Measurements from ENCODE around the gene HSPA9.

Gene HSPA9

DNA sequence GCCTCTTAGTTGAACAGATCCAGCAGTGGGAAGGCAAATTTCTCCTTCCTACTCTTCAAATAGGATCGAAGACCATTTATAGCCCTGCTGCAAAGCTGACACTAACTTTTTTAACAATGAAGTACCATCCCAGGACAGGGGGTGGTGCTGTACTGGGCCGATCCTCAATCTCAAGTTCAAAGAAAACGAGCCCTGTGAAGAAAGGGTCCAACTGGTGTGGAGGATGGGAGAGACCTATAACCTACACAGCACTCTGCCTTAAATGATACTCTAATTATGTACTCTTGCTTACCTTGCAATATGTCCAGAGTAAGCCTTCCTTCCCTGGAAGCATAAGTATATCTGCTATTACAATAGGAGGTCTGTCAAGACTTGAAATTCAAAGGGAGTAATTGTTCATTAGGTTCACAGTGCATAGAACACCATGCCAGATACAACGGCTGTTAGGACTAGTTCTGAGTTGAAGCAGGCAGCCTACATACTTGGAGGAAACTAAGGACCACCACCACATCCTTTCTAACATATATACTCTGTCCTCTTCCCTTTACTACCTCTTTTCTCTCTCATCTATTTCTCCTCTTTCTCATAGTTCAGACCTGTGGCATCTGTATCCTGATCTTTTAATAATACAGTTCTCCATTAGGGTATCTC, 38.4 kb downstream of the HSPA9 start:
- DNase-seq (ENCODE audit: low read depth, low spot score) = no peak
- no peak overlapping the region for H3K27ac ChIP-seq
- H3K9ac ChIP-seq (ENCODE audit: insufficient read length) = no peak overlapping the region
- no peak overlapping the region for H3K4me3 ChIP-seq
- peaks cover 84% of the 10 kb centered on the region for H3K36me3 ChIP-seq (ENCODE audit: insufficient read depth, low read length)
- no peak for TF ChIP-seq FOXP2 (optimal IDR thresholded peaks at IDR 0.05; ENCODE audit: control extremely low read depth, extremely low read length, insufficient read depth)
- TF ChIP-seq EZH2 (IDR thresholded peaks at IDR 0.05) = no peak
- no peak for TF ChIP-seq POLR2AphosphoS5 (IDR thresholded peaks at IDR 0.05; ENCODE audit: borderline replicate concordance, low read depth, low read length)
- H3K9me3 ChIP-seq (ENCODE audit: low read depth, low read length) = no peaks in the 10 kb centered on the region

DNA sequence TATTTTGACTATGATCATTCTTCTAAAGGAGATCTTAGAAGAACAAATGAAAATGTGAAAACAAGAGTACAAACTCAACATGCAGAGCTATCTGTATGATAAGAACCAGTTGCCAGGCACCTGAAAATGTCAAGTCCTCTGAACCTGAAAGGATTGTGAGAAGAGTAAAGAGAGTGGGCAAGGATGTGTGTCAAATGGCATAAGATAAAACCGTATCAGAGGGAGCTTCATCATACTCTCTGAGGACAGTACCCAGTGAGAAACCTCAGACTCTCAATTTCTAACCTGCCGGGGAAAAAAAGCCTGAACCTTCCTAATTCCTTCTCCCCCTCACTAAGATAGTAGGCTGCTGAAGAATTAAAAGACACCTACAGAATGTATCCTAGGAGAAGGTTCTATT, 39.0 kb downstream of the HSPA9 start:
- no peaks in the 10 kb centered on the region for H3K9me3 ChIP-seq (ENCODE audit: low read depth, low read length)
- H3K4me3 ChIP-seq = no peak overlapping the region
- no peak for DNase-seq (ENCODE audit: low read depth, low spot score)
- peaks cover 80% of the 10 kb centered on the region for H3K36me3 ChIP-seq (ENCODE audit: insufficient read depth, low read length)
- H3K9ac ChIP-seq (ENCODE audit: insufficient read length) = no peak overlapping the region
- no peak for TF ChIP-seq EZH2 (IDR thresholded peaks at IDR 0.05)
- no peak for TF ChIP-seq POLR2AphosphoS5 (IDR thresholded peaks at IDR 0.05; ENCODE audit: borderline replicate concordance, low read depth, low read length)
- no peak for TF ChIP-seq FOXP2 (optimal IDR thresholded peaks at IDR 0.05; ENCODE audit: control extremely low read depth, extremely low read length, insufficient read depth)
- no peak overlapping the region for H3K27ac ChIP-seq

DNA sequence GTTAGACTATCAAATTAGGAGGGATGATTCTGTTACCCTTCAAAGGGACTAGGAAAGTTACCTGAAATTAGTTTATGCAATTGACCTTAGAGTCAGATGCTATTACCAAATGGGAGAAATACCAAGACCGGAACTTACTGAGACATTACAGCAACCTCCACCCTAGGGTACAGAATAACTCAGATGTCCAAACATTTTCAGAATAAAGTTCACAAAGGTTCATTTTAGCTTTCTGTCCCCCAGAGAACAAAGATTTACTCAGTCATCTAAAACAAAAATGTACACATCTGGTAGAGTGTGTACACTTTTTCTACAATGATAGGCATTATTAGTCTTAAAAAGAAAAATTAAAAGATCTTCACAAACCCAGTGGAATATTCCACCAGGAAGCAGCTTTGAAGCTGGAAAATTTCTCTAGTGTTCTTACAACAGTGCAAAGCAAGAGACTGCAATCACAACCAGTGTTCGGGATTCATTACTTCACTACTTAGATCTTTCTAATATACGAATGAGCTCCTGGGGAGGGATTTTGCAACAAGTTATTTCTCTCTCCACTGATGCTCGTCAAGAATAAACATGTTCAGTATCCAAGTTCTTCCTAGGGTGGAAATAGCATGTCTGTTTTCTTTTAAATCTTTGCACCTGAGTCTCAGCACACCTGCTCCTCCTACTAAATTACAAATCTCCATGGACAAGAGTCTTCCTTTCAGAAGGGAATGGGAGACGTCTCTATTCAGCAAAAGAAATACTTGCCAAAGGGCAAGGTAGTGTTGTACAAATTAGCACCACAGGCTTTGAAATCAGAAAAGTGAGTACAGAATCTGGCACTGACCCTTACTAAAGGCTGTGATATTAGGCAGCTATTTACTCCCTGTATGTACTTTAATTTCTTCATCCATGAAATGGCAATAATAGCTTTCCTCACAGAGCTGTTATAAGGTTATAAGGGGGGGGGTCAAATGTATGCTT, 40.9 kb downstream of the HSPA9 start:
- no peak overlapping the region for H3K9ac ChIP-seq (ENCODE audit: insufficient read length)
- H3K36me3 ChIP-seq (ENCODE audit: insufficient read depth, low read length) = peaks cover 74% of the 10 kb centered on the region
- H3K9me3 ChIP-seq (ENCODE audit: low read depth, low read length) = no peaks in the 10 kb centered on the region
- no peak overlapping the region for H3K27ac ChIP-seq
- DNase-seq (ENCODE audit: low read depth, low spot score) = no peak
- no peak overlapping the region for H3K4me3 ChIP-seq
- TF ChIP-seq POLR2AphosphoS5 (IDR thresholded peaks at IDR 0.05; ENCODE audit: borderline replicate concordance, low read depth, low read length) = no peak
- TF ChIP-seq EZH2 (IDR thresholded peaks at IDR 0.05) = no peak
- no peak for TF ChIP-seq FOXP2 (optimal IDR thresholded peaks at IDR 0.05; ENCODE audit: control extremely low read depth, extremely low read length, insufficient read depth)

DNA sequence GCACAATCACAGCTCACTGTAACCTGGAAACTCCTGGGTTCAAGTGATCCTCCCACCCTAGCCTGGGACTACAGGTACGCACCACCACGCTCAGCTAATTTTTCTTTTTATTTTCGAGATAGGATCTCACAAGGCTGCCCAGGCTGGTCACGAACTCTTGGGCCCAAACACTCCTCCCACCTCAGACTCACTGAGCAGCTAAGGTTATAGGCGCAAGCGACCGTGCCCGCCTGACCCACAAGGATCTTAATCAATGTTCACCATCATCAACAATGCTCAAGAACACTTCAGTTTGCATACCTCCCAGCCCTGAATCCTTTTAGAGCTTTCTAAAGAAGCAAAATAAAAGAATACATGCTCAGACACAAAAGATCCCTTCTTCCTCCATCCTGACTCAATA, 45.4 kb downstream of the HSPA9 start:
- Histone ChIP-seq H3K36me3 (ENCODE audit: insufficient read depth, low read length) (peaks cover 68% of the 10 kb centered on the region), H3K4me3 (no peak overlapping the region), H3K9ac (ENCODE audit: insufficient read length) (no peak overlapping the region), H3K9me3 (ENCODE audit: low read depth, low read length) (no peaks in the 10 kb centered on the region), H3K27ac (peak overlapping the region; percentile 31; the same call in 1 of the 2 replicates)
- DNase-seq (ENCODE audit: low read depth, low spot score) = no peak
- no peak for TF ChIP-seq FOXP2 (optimal IDR thresholded peaks at IDR 0.05; ENCODE audit: control extremely low read depth, extremely low read length, insufficient read depth)
- no peak for TF ChIP-seq EZH2 (IDR thresholded peaks at IDR 0.05)
- no peak for TF ChIP-seq POLR2AphosphoS5 (IDR thresholded peaks at IDR 0.05; ENCODE audit: borderline replicate concordance, low read depth, low read length)

DNA sequence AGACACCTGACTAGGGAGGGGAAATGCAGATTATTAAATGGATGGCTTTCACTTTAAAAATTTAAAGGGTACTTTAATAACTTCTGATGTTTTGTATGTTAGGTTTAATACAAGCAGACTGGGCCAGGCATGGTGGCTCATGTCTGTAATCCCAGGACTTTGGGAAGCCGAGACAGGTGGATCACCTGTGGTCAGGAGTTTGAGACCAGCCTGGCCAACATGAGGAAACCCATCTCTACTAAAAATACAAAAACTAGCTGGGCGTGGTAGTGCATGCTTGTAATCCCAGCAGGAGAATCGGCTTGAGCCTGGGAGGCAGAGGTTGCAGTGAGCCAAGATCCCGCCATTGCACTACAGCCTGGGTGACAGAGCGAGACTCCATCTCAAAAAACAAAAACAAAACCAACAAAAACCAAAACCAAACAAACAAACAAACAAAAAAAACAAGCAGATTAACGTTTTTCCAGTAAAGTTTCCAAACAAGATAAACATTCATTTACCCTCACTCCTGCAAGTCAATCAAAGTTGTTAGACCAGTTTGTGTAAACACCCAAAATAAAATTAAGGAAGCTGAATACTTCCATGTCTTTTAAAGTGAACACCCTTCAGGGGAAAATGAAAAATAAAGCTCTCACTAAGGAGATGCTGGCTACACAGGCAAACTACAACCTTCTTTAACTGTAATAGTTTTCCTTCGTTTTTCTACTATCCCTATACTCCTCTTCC, 46.3 kb downstream of the HSPA9 start:
- peaks cover 61% of the 10 kb centered on the region for H3K36me3 ChIP-seq (ENCODE audit: insufficient read depth, low read length)
- H3K27ac ChIP-seq = 0 out of 2 replicates have a peak overlapping the region, but pooled peaks have one; percentile 31

DNA sequence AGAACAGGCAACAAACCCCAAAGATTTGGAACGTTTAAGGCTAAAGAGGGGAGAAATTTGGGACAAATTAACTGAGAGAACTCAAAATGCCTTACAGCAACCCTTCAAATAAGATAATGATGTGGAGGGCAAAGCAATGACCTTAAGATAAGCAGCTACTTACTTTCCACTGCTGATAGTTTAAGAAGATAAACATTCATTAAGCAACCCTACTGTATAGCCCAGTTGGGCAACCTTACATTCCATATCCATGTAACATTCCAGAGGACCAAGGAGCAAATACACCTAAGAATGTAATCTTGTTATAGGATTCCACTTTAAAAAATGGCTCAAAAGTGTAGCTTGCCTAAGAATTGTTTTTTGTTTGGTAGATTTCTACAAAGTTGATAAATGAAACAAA, 47.0 kb downstream of the HSPA9 start:
- 0 out of 2 replicates have a peak overlapping the region, but pooled peaks have one; percentile 8 for H3K27ac ChIP-seq
- no peak for DNase-seq (ENCODE audit: low read depth, low spot score)
- H3K9me3 ChIP-seq (ENCODE audit: low read depth, low read length) = no peaks in the 10 kb centered on the region
- TF ChIP-seq EZH2 (IDR thresholded peaks at IDR 0.05) (no peak), FOXP2 (optimal IDR thresholded peaks at IDR 0.05; ENCODE audit: control extremely low read depth, extremely low read length, insufficient read depth) (no peak), POLR2AphosphoS5 (IDR thresholded peaks at IDR 0.05; ENCODE audit: borderline replicate concordance, low read depth, low read length) (no peak)
- H3K36me3 ChIP-seq (ENCODE audit: insufficient read depth, low read length) = peaks cover 56% of the 10 kb centered on the region
- H3K4me3 ChIP-seq = no peak overlapping the region
- no peak overlapping the region for H3K9ac ChIP-seq (ENCODE audit: insufficient read length)

More for the DNA sequence above, 46.3 kb downstream of the HSPA9 start:
- no peak overlapping the region for H3K4me3 ChIP-seq
- no peaks in the 10 kb centered on the region for H3K9me3 ChIP-seq (ENCODE audit: low read depth, low read length)
- TF ChIP-seq POLR2AphosphoS5 (IDR thresholded peaks at IDR 0.05; ENCODE audit: borderline replicate concordance, low read depth, low read length) = no peak
- no peak for TF ChIP-seq FOXP2 (optimal IDR thresholded peaks at IDR 0.05; ENCODE audit: control extremely low read depth, extremely low read length, insufficient read depth)
- no peak for TF ChIP-seq EZH2 (IDR thresholded peaks at IDR 0.05)
- H3K9ac ChIP-seq (ENCODE audit: insufficient read length) = no peak overlapping the region
- DNase-seq (ENCODE audit: low read depth, low spot score) = no peak

DNA sequence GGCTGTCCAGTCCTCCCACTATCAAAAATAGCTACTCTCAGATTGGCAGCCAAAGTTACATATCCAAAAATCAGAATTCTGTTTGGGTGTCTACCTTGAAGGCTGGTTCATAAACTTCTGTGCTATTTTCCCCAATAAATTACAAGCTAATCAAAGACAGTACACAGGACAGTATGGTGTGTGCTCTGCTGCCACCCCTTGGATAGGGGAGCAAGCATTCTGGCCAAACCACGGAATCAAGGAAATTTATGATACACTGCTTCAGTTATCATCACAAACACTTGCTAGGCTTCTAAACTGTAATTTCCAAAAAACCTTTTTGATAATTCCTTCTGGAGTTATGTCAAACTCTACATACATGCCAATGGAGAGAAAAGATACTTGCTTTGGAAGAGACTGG, 48.0 kb downstream of the HSPA9 start:
- H3K4me3 ChIP-seq = no peak overlapping the region
- no peaks in the 10 kb centered on the region for H3K9me3 ChIP-seq (ENCODE audit: low read depth, low read length)
- H3K27ac ChIP-seq = no peak overlapping the region
- no peak overlapping the region for H3K9ac ChIP-seq (ENCODE audit: insufficient read length)
- no peak for DNase-seq (ENCODE audit: low read depth, low spot score)
- TF ChIP-seq FOXP2 (optimal IDR thresholded peaks at IDR 0.05; ENCODE audit: control extremely low read depth, extremely low read length, insufficient read depth) (no peak), EZH2 (IDR thresholded peaks at IDR 0.05) (no peak), POLR2AphosphoS5 (IDR thresholded peaks at IDR 0.05; ENCODE audit: borderline replicate concordance, low read depth, low read length) (no peak)
- peaks cover 48% of the 10 kb centered on the region for H3K36me3 ChIP-seq (ENCODE audit: insufficient read depth, low read length)

DNA sequence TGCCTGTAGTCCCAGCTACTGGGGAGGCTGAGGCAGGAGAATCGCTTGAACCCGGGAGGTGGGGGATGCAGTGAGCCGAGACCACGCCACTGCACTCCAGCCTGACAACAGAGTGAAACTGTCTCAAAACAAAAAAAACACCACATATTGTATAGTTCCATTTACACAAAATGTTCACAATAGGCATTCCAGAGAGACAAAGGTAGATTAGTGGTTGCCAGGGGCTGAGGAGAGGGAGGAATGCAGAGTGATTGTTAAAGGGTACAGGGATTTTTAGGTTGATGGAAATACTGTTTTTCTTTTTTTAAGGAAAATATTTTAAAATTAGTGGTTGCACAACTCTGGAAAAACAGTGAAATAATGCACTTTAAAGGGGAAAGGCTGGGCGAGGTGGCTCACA, 51.8 kb downstream of the HSPA9 start:
- DNase-seq (ENCODE audit: low read depth, low spot score) = no peak

More for the DNA sequence above, 51.8 kb downstream of the HSPA9 start:
- peaks cover 39% of the 10 kb centered on the region for H3K36me3 ChIP-seq (ENCODE audit: insufficient read depth, low read length)
- H3K27ac ChIP-seq = no peak overlapping the region
- H3K4me3 ChIP-seq = no peak overlapping the region
- TF ChIP-seq POLR2AphosphoS5 (IDR thresholded peaks at IDR 0.05; ENCODE audit: borderline replicate concordance, low read depth, low read length) (no peak), FOXP2 (optimal IDR thresholded peaks at IDR 0.05; ENCODE audit: control extremely low read depth, extremely low read length, insufficient read depth) (no peak), EZH2 (IDR thresholded peaks at IDR 0.05) (no peak)
- H3K9ac ChIP-seq (ENCODE audit: insufficient read length) = no peak overlapping the region
- H3K9me3 ChIP-seq (ENCODE audit: low read depth, low read length) = no peaks in the 10 kb centered on the region

Measured in SK-N-MC (cell line).